Measurements from ENCODE around the gene RASGRP4. TPM values are rescaled to one million over a fixed set of nuclear protein-coding genes. Genes with fewer than 3 reads are reported as not detected.

Gene RASGRP4
- total and polyA plus RNA-seq, 10 of the 15 experiments (the other 5 are each of a cell fraction or from before 2014, with no cell fraction given) = 0.24 to 7.4 (median 3.3) TPM

- H3K9ac ChIP-seq (ENCODE audit: control insufficient read depth, insufficient read depth, low read length) = no peak overlapping the region
- RAD21 ChIA-PET (ENCODE audit: unreplicated experiment) = no interaction called here
- H3K27ac ChIP-seq (ENCODE audit: control insufficient read depth, insufficient read depth) = no peak overlapping the region
- no peaks in the 10 kb centered on the region for H3K79me2 ChIP-seq (ENCODE audit: control insufficient read depth, insufficient read depth, low read length)
- DNase-seq (ENCODE audit: low read depth, low spot score) (no peak), ATAC-seq (no peak), FAIRE-seq (no peak)
- H3K36me3 ChIP-seq (ENCODE audit: control insufficient read depth in 2 of 2, insufficient read depth in 2 of 2, low read length in 1 of 2) = no peaks in the 10 kb centered on the region
- in situ Hi-C loops (cut with MboI) (no loop called here), intact Hi-C loops (cut with micrococcal nuclease; ENCODE audit: unreplicated experiment) (no loop called here)
- H4K20me1 ChIP-seq (ENCODE audit: control insufficient read depth, insufficient read depth) = no peaks in the 10 kb centered on the region
- H2AFZ ChIP-seq (ENCODE audit: control insufficient read depth, low read depth, low read length) = no peak overlapping the region
- H3K9me3 ChIP-seq (replicated peaks; ENCODE audit: control insufficient read depth, insufficient read depth, low read length) = no peaks in the 10 kb centered on the region
- H3K4me3 ChIP-seq = no peak overlapping the region
- CTCF ChIA-PET = no interaction called here
- SMC1A ChIA-PET (ENCODE audit: uncharacterized antibody, unreplicated experiment) = no interaction called here
- WGBS (ENCODE audit: insufficient coverage, insufficient replicate concordance, low lambda C conversion rate, missing lambda C conversion rate) = 56% methylated on average over 12 of the region's 13 CpGs
- no peaks in the 10 kb centered on the region for H3K27me3 ChIP-seq (replicated peaks in 1 of 2; ENCODE audit: control insufficient read depth in 2 of 2, insufficient read depth in 2 of 2, low read length in 1 of 2)
- H3K4me1 ChIP-seq (ENCODE audit: control insufficient read depth, insufficient read depth, low read length) = no peaks in the 10 kb centered on the region
- BruUV-seq (replicated peaks) = no TSS peak
- H3K4me2 ChIP-seq (ENCODE audit: control insufficient read depth, insufficient read depth) = no peak overlapping the region
- TF ChIP-seq SIN3A (IDR thresholded peaks at IDR 0.05; ENCODE audit: low read depth, low read length) = no peak
- TF ChIP-seq DPF2 (IDR thresholded peaks at IDR 0.05) = no peak
- TF ChIP-seq SREBF1 (IDR thresholded peaks at IDR 0.05; ENCODE audit: low read length) = no peak
- TF ChIP-seq EED (IDR thresholded peaks at IDR 0.05; ENCODE audit: low read depth) = no peak
- TF ChIP-seq RELB (IDR thresholded peaks at IDR 0.05; ENCODE audit: low read depth) = no peak
- no peak for TF ChIP-seq NFYA (IDR thresholded peaks at IDR 0.05; ENCODE audit: borderline replicate concordance, low read depth, low read length)
- no peak for TF ChIP-seq TCF7 (IDR thresholded peaks at IDR 0.05; ENCODE audit: borderline replicate concordance)
- TF ChIP-seq PBX3 (IDR thresholded peaks at IDR 0.05; ENCODE audit: insufficient replicate concordance, low read depth, low read length) = no peak
- TF ChIP-seq ZNF217 (IDR thresholded peaks at IDR 0.05) = no peak
- no peak for TF ChIP-seq ZNF687 (IDR thresholded peaks at IDR 0.05)
- TF ChIP-seq WRNIP1 (IDR thresholded peaks at IDR 0.05; ENCODE audit: borderline replicate concordance, low read depth, low read length) = no peak
- TF ChIP-seq RB1 (IDR thresholded peaks at IDR 0.05; ENCODE audit: borderline replicate concordance) = no peak
- no peak for TF ChIP-seq CBX5 (IDR thresholded peaks at IDR 0.05; ENCODE audit: low read depth)
- no peak for TF ChIP-seq BMI1 (IDR thresholded peaks at IDR 0.05; ENCODE audit: borderline replicate concordance)
- TF ChIP-seq SMARCA5 (IDR thresholded peaks at IDR 0.05) = no peak
- TF ChIP-seq PAX5 (IDR thresholded peaks at IDR 0.05; ENCODE audit: borderline replicate concordance, low read depth, low read length) = no peak
- TF ChIP-seq IKZF2 (IDR thresholded peaks at IDR 0.05) = no peak
- no peak for TF ChIP-seq KLF5 (IDR thresholded peaks at IDR 0.05; ENCODE audit: partially characterized antibody)
- no peak for TF ChIP-seq NKRF (conservative IDR thresholded peaks at IDR 0.05)
- POLR2A ChIA-PET = no interaction called here
Measured at GRCh38 chr19:38475176-38475575, 49.2 kb upstream of the RASGRP4 start.

Data from GM12878 (cell line).